Heart right ventricle (tissue), 16 donors: Measurements from ENCODE around the gene TIMM17B. TPM values are rescaled to one million over a fixed set of nuclear protein-coding genes. Genes with fewer than 3 reads are reported as not detected.

ENCODE experiments used
- ATAC-seq, 8 donors: fragments of 200-7000 bp; cut with Tn5 transposase; one replicate each; pipeline ENCODE4 v1.9.1; 2020; ENCODE audit warnings: mild to moderate bottlenecking in 8 of 8, moderate library complexity in 8 of 8, moderate number of reproducible peaks in 1 of 8
- DNase-seq, 2 donors: peaks; one replicate each; pipeline ENCODE4 v3.0.0-alpha.2; 2020
- H3K27ac ChIP-seq, 10 donors: fragments of 200-600 bp; sonication (generic) in 2 of 10; one replicate each; pipeline versions ENCODE4 v1.5.0 to v1.8.0; 2020 to 2022; ENCODE audit warnings: mild to moderate bottlenecking in 3 of 10
- H3K27me3 ChIP-seq, 7 donors: fragments of 200-600 bp; one replicate each; pipeline ENCODE4 v1.8.0; 2021 to 2022; ENCODE audit warnings: mild to moderate bottlenecking in 2 of 7
- H3K36me3 ChIP-seq, 9 donors: fragments of 200-600 bp; sonication (generic) in 1 of 9; one replicate each; pipeline versions ENCODE4 v1.5.0 to v1.8.0; 2020 to 2022; ENCODE audit warnings: mild to moderate bottlenecking in 2 of 9
- H3K4me1 ChIP-seq, 9 donors: fragments of 200-600 bp; sonication (generic) in 1 of 9; one replicate each; pipeline versions ENCODE4 v1.5.0 to v1.8.0; 2020 to 2022; ENCODE audit warnings: mild to moderate bottlenecking in 4 of 9
- H3K4me3 ChIP-seq, 10 donors: fragments of 200-600 bp; sonication (generic) in 2 of 10; one replicate each; pipeline versions ENCODE4 v1.5.0 to v1.8.0; 2020 to 2022; ENCODE audit warnings: mild to moderate bottlenecking in 7 of 10, moderate library complexity in 2 of 10
- H3K9me3 ChIP-seq, 11 donors: fragments of 200-600 bp in 10 of 11; sonication (generic) in 2 of 11; one replicate each; pipeline versions ENCODE4 v1.5.0 to v1.8.0; 2013 to 2022; ENCODE audit warnings: mild to moderate bottlenecking in 2 of 11, control low read depth in 1 of 11, moderate library complexity in 1 of 11
- WGBS, 2 donors: extraction: QIAGEN DNeasy Blood & Tissue Kit; methylation state at CpG; one replicate each; pipeline ENCODE4 v1.1.7; 2013; ENCODE audit warnings: inconsistent platforms in 1 of 2; 5-methylcytosine and 5-hydroxymethylcytosine counted together
- intact Hi-C, 10 donors: fragments of 100-400 bp; cut with DNase I; formaldehyde crosslinking; loops; one replicate each; pipeline versions ENCODE4 v1.11.1 to v1.14.2; 2022
- polyA plus RNA-seq, 2 donors: library from polyadenylated mRNA; stranded (reverse); fragments of 200-250 nt; gene quantifications; one replicate each; pipeline ENCODE4 v1.2.3, GENCODE V29; 2013
- total RNA-seq, 10 donors: library from RNA; stranded (reverse); fragmentation: NEBNext Ultra II Directional in 3 of 10; extraction: Animal tissue kit (Norgen Biotek cat#: 25700) in 3 of 10; gene quantifications; one replicate each; pipeline versions ENCODE4 v1.2.1 to v1.2.4, GENCODE V29; 2021 to 2023
- TF ChIP-seq, protein P1 (sequence below), 9 donors: fragments of 200-600 bp; sonication (generic) in 2 of 9; IDR thresholded peaks; one replicate each; pipeline versions ENCODE4 v1.5.0 to v1.8.0; 2021 to 2022; ENCODE audit warnings: antibody characterized with exemption in 9 of 9, mild to moderate bottlenecking in 5 of 9, moderate library complexity in 1 of 9
- donor health status: Arrhythmogenic right ventricular cardiomyopathy.
- donor health status: ischemic (EF 13 %, LVEDD 7.1; RV severe dilation, severe dysfunction).
- donor health status: healthy with polysubstance abuse.
- donor health status: DM: no; HTN: yes; CAD: no.
- donor health status: DM: no; HTN: no; CAD: no.
- donor health status: ischemic (EF 25% LVEDD 6.9; RV normal size, moderate dysfunction).
- donor health status: ischemic (EF 25% LVEDD 5.7; RV mildly dilated, moderate dysfunction).
- donor health status: healthy.
- donor health status: DM: yes; HTN: yes; CAD: no.
- donor health status: Ischemic cardiomyopathy.
- donor health status: ischemic (EF 35%, LVEDD 5.7; RV mildly dilated, moderate dysfunction).
- donor health status: nonischemic (EF 11% LVEDD 7.7; RV severe dilation, severe dysfunction).
- donor health status: DM: yes; HTN: yes; CAD: no.
- donor health status: PGD.
- donor health status: ischemic (EF 29% LVEDD 5.4; RV normal size, mild dysfunction).
- donor health status: nonischemic (EF 23%, LVEDD 6.1; RV moderate dilation, normal function).

Gene TIMM17B
- total and polyA plus RNA-seq, 12 donors = 58.3 to 100 (median 67.0) TPM

DNA sequence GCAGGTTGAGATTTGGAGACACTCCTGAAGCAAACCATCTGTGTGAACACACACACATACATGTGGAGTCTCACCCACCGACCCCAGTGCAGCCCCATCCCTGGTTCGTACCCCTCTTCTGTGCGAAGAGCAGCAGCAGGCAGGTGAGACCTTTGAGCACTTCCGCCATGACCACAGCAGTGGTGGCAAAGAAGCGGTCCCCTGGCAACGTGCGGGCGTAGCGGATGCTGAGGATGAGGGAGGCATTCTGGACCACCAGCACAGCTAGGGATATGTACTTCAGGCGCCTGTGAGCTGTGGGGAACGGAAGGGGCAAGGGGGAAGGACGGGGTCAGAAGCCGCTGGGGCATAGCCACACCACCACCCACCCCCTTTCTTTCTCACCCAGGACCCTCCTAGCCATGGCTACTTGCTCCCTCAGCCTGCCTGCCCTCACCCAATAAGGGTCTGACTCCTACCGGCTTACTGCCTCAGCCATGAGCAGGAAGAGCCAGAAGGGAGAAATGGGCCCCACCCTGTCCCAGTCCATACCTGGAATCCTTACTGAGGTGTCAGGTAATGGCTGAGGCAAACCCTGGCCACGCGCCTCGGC lies 12.2 kb upstream of the TIMM17B start:
- TF ChIP-seq, protein P1, sequence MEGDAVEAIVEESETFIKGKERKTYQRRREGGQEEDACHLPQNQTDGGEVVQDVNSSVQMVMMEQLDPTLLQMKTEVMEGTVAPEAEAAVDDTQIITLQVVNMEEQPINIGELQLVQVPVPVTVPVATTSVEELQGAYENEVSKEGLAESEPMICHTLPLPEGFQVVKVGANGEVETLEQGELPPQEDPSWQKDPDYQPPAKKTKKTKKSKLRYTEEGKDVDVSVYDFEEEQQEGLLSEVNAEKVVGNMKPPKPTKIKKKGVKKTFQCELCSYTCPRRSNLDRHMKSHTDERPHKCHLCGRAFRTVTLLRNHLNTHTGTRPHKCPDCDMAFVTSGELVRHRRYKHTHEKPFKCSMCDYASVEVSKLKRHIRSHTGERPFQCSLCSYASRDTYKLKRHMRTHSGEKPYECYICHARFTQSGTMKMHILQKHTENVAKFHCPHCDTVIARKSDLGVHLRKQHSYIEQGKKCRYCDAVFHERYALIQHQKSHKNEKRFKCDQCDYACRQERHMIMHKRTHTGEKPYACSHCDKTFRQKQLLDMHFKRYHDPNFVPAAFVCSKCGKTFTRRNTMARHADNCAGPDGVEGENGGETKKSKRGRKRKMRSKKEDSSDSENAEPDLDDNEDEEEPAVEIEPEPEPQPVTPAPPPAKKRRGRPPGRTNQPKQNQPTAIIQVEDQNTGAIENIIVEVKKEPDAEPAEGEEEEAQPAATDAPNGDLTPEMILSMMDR (IDR thresholded peaks at IDR 0.05) = no peak
- ATAC-seq = no peak
- Histone ChIP-seq H3K4me3 (no peak overlapping the region), H3K9me3 (no peaks in the 10 kb centered on the region), H3K27ac (no peak overlapping the region), H3K4me1 (peaks cover 0 to 17% (median 9%) of the 10 kb centered on the region in 9 donors), H3K36me3 (peaks cover 0 to 41% (median 0%) of the 10 kb centered on the region in 9 donors), H3K27me3 (no peaks in the 10 kb centered on the region)
- WGBS, 2 donors = 94% methylated on average over 17 of the region's 17 CpGs
- intact Hi-C loops = loop anchor here in 4 of 10 donors (10.0 kb wide), 3 partner anchors 105 to 1255 kb away; partner anchors contain the start of genes ELK1 (in 1 of the 4), HDAC6 (in 1 of the 4) and UXT (in 1 of the 4)
- no peak for DNase-seq

DNA sequence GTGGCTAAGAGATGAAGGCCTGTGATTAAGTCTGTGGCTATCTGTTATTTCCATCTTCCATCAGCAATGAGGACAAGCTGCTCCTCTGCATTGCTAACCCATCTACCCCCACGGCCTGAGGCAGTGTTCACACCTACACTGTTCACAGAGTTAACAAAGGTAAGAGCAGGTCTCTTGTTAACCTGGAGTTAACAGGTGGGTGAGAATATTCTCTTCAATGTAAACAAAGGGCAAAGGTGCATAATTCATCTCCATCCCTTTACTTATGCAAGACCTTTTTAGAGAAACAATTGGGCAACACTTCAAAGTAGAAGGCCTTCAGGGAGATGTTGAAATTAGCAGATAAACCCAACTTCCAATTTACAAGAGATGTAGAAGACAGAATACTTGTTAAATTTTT lies 11.0 kb upstream of the TIMM17B start:
- Histone ChIP-seq H3K27ac (no peak overlapping the region), H3K36me3 (peaks cover 0 to 49% (median 0%) of the 10 kb centered on the region in 9 donors), H3K9me3 (no peaks in the 10 kb centered on the region), H3K4me3 (no peak overlapping the region), H3K4me1 (peaks cover 0 to 17% (median 9%) of the 10 kb centered on the region in 9 donors), H3K27me3 (no peaks in the 10 kb centered on the region)
- intact Hi-C loops = loop anchor here in 1 of 10 donors (10.0 kb wide), 1 partner anchor 104 kb away; the partner anchor contains the start of gene HDAC6
- no peak for DNase-seq
- WGBS, 2 donors = 67 to 71% methylated on average over 1 of the region's 1 CpG
- TF ChIP-seq, protein P1 (IDR thresholded peaks at IDR 0.05) = no peak
- ATAC-seq = no peak

DNA sequence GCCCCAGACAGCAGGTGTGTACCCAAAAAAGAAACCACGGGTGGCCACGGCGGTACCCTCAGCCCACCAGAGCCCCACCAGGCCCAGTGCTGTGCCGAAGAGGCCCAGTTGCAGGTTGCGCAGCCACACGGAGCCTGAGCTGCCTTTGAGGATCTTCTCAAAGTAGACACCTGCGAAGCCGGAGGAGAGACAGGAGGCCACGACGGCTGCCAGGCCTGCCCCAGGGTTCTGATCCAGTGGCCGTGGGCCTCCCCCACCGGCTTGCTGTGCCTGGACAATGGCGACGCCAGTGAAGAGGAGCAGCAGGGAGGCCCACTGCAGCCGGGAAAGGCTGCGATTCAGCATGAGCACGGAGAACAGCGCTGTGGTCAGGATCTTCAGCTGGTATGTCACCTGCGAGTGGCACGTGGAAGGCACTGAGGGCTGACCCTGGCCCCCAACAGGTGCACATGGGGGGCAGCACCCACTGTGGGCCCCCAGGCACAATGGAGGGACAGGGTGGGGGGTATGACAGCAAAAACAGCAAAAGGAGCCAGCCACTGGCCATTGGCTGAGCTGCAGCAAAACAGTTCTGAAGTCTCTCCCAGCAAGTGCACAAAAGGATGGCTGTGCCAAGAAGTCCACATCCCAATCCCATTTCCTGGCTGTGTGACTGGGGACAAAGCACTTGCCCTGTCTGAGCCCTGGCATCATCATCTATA lies 7.7 kb upstream of the TIMM17B start:
- Histone ChIP-seq H3K9me3 (no peaks in the 10 kb centered on the region), H3K36me3 (peaks cover 0 to 81% (median 0%) of the 10 kb centered on the region in 9 donors), H3K4me3 (no peak overlapping the region), H3K27ac (no peak overlapping the region), H3K27me3 (no peaks in the 10 kb centered on the region), H3K4me1 (peaks cover 0 to 2% (median under 1%) of the 10 kb centered on the region in 9 donors)
- ATAC-seq (no peak), DNase-seq (no peak)
- intact Hi-C loops = loop anchor here in 1 of 10 donors (10.0 kb wide), 1 partner anchor 100 kb away; the partner anchor contains the start of gene HDAC6
- 94 to 96% methylated on average over 19 to 20 of the region's 20 CpGs for WGBS, 2 donors
- TF ChIP-seq, protein P1 (IDR thresholded peaks at IDR 0.05) = no peak

- Histone ChIP-seq H3K27me3 (no peaks in the 10 kb centered on the region), H3K4me1 (peaks cover 0 to 3% (median 0%) of the 10 kb centered on the region in 9 donors), H3K4me3 (no peak overlapping the region), H3K9me3 (no peaks in the 10 kb centered on the region), H3K27ac (no peak overlapping the region), H3K36me3 (peaks cover 0 to 85% (median 0%) of the 10 kb centered on the region in 9 donors)
- intact Hi-C loops = loop anchor here in 1 of 10 donors (10.0 kb wide), 1 partner anchor 100 kb away; the partner anchor contains the start of gene HDAC6
- no peak for DNase-seq
- TF ChIP-seq, protein P1 (IDR thresholded peaks at IDR 0.05) = no peak
- ATAC-seq = peak in 1 of 8 donors; percentile 15
- 86 to 91% methylated on average over 14 of the region's 14 CpGs for WGBS, 2 donors
Measured at GRCh38 chrX:48904626-48905025, 7.1 kb upstream of the TIMM17B start.
